NCI-H128 (cell line): ENCODE measurements around the gene TMPRSS13.
A peak's percentile ranks its signal among the peaks of the same experiment; 100 is the strongest.
"Not testable (repeated sequence)": the region's sequence is repeated elsewhere in the genome, so short reads cannot be mapped to it uniquely, and the experiment has no call there.

Source experiments
- DNase-seq: peaks from one replicate; lab custom pipeline; 2025; ENCODE audit not compliant: unreplicated experiment; lab: John Stamatoyannopoulos, UW

Gene TMPRSS13

GRCh38 chr11:117950993-117951961 is 22.1 kb upstream of the TMPRSS13 start:
- no peak for DNase-seq

- DNase-seq = no peak
Observed at GRCh38 chr11:117950301-117950700, 21.1 kb upstream of the TMPRSS13 start.

GRCh38 chr11:117949062-117949461 is 19.9 kb upstream of the TMPRSS13 start:
- no peak for DNase-seq

- not testable (repeated sequence) for DNase-seq
Observed at GRCh38 chr11:117948466-117948865, 19.3 kb upstream of the TMPRSS13 start.

DNA sequence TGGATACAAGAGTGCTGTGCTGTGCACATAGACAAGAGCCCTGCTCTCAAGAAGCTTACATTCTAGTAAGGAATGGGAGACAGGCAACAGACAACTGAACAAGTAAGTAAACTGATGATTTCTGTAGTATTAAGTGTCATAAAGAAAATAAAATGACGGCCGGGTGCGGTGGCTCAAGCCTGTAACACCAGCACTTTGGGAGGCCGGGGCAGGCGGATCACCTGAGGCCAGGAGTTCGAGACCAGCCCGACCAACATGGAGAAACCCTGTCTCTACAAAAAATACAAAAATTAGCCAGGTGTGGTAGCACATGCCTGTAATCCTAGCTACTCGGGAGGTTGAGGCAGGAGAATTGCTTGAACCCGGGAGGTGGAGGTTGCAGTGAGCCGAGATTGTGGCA is 18.5 kb upstream of the TMPRSS13 start:
- DNase-seq = not testable (repeated sequence)

- DNase-seq = peak; percentile 69
Observed at GRCh38 chr11:117946842-117947526, 17.8 kb upstream of the TMPRSS13 start.

- no peak for DNase-seq
Observed at GRCh38 chr11:117946156-117946841, 17.1 kb upstream of the TMPRSS13 start.

GRCh38 chr11:117945047-117945810 is 16.0 kb upstream of the TMPRSS13 start:
- no peak for DNase-seq

- DNase-seq = no peak
Observed at GRCh38 chr11:117944554-117944953, 15.4 kb upstream of the TMPRSS13 start.

- DNase-seq = no peak
Observed at GRCh38 chr11:117941976-117942654, 12.9 kb upstream of the TMPRSS13 start.

DNA sequence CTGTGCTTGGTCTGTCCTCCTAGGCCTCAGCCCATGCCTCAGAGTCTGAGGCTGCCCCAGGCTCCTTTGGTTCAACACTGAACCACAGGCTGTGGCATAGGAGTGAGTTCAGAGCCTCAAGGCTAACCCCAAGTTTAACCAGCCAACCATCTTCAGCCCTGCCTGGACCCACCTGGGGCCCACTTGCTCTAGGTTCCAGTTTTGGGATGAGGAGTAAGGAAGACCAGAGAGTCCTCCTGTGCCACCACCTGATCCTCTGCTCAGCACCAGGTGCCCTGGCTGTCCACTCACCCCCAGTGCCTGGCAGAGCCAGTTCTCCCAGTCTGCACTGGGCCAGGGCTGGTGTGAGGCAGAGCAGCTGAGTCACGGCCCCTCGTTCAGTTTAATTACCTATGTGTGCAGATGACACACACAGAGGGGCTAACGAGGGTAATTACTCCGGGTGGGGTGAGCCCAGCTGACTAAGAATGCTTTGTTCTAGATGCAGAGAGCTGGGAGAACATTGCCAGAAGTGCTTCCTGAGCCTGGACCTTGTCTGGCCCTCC is 12.0 kb upstream of the TMPRSS13 start:
- DNase-seq = no peak

DNA sequence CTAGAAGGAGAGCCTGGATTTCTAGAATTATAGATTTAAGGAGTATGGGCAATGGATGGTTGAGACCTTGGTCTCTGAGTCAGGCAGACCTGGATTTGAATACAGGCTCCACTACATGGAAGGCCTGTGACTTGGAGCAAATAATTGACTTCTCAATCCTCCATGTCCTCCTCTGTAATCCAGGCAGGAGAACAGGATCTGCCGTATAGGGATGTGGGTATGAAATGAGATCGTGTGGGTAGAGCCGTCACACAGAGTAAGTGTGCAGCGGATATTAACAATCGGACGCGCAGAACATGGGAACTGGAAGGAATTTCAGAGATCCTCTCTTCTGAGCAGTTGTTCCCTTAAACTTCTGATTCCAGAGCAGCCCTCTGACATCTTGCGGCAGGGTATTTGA is 11.5 kb upstream of the TMPRSS13 start:
- no peak for DNase-seq

GRCh38 chr11:117936973-117937372 is 7.8 kb upstream of the TMPRSS13 start:
- DNase-seq = no peak

- DNase-seq = no peak
Observed at GRCh38 chr11:117934526-117935307, 5.5 kb upstream of the TMPRSS13 start.

DNA sequence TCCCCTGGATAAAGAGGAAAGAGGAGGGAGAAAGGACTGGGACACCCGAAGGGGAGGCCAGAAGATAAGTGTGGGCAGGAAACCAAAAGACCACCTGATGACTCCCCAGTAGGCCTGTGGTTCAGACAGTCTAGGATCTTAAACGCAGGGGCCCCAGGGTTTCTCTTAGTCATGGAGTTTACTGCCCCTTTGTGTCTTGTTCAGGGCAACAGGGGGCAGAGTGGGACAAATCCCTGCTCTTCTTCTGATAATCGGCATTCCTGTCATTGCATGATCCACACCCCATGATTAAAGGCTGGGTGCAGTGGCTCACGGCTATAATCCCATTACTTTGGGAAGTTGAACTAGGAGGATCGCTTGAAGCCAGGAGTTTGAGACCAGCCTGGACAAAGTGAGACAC is 4.7 kb upstream of the TMPRSS13 start:
- DNase-seq = no peak

DNA sequence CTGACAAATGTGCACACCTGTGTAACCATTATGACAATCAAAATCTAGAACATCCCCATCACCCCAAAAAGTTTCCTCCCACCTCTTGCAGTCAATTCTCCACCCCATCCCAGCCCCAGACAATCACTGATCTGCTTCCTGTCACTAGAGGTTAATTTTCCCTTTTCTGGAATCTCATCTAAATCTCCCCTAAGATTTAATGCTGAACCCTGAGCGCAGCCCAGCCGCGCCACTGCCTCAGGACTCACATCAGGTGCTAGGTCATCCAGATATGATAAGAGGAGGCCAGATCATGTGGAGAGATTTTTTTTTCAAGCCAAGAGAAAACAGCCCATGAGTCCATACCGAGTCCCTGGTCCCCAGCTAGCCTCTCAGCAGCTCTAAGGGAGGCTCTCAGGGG is 4.3 kb upstream of the TMPRSS13 start:
- no peak for DNase-seq

- no peak for DNase-seq
Observed at GRCh38 chr11:117932947-117933346, 3.7 kb upstream of the TMPRSS13 start.

DNA sequence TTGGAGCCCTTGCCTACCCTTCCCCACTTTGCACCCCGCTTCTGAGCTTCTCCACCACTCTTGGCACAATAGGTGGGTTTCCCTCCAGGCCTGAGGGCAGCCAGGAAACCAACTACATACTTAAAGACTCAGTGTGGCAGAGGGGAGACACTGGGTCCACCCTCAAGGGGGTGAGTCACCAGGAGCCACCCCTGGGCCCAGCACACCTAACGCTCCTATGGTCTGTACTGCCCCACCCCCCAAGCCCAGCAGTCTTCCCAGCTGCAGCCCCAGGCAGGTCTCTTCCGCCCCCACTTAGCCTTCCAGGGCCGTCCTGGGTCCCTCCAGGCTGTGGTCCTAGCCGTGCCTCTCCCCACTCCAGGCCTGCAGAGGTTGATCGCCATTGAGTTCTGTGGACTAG is 3.2 kb upstream of the TMPRSS13 start:
- DNase-seq = no peak

DNA sequence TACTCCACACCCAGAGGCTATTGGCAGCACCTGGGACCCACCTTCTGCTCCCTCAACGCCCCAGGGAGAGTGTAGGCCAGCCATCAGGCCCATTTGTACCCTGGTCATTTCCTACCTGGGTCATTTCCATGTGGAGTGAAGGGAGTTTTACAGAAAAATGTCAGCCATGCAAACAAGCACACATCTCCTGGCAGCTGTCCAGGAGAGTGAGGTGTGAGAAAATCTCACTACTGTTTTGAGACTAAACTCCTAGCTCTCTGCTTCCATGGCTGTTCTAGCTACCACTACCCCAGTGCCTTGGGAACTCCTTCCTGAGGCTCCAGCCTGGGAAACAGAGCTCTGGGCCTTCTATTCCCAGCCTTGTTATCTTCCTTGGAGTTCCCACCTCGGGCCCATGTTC is 2.8 kb upstream of the TMPRSS13 start:
- DNase-seq = no peak
